ENCODE results near the gene PPARA. TPM values are rescaled to one million over a fixed set of nuclear protein-coding genes. Genes with fewer than 3 reads are reported as not detected.
A peak's percentile ranks its signal among the peaks of the same experiment; 100 is the strongest.

PPARA gene
- 29.1 TPM for total RNA-seq

GRCh38 chr22:46150034-46150654 lies at the start of gene PPARA:
TSS of gene PPARA (plus strand) at chr22:46150526. CDS start at chr22:46198384, 47,858 bp downstream.
- DNase-seq (ENCODE audit: low spot score), result peak; percentile 92

- no peak for DNase-seq (ENCODE audit: low spot score)
Observed at GRCh38 chr22:46102159-46102558, 48.2 kb upstream of the PPARA start.

GRCh38 chr22:46102752-46103151 lies 47.6 kb upstream of the PPARA start:
- no peak for DNase-seq (ENCODE audit: low spot score)

GRCh38 chr22:46103181-46103580 lies 47.1 kb upstream of the PPARA start:
- DNase-seq (ENCODE audit: low spot score), result no peak

- no peak for DNase-seq (ENCODE audit: low spot score)
Observed at GRCh38 chr22:46103664-46104063, 46.7 kb upstream of the PPARA start.

- no peak for DNase-seq (ENCODE audit: low spot score)
Observed at GRCh38 chr22:46104170-46104880, 46.0 kb upstream of the PPARA start.

- DNase-seq (ENCODE audit: low spot score), result no peak
Observed at GRCh38 chr22:46104881-46105493, 45.3 kb upstream of the PPARA start.

GRCh38 chr22:46105494-46106278 lies 44.6 kb upstream of the PPARA start:
- no peak for DNase-seq (ENCODE audit: low spot score)

- no peak for DNase-seq (ENCODE audit: low spot score)
Observed at GRCh38 chr22:46106279-46107022, 43.9 kb upstream of the PPARA start.

GRCh38 chr22:46107089-46107664 lies 43.1 kb upstream of the PPARA start:
- DNase-seq (ENCODE audit: low spot score), result no peak

- DNase-seq (ENCODE audit: low spot score), result no peak
Observed at GRCh38 chr22:46107753-46108563, 42.4 kb upstream of the PPARA start.

- no peak for DNase-seq (ENCODE audit: low spot score)
Observed at GRCh38 chr22:46108564-46109473, 41.5 kb upstream of the PPARA start.

- DNase-seq (ENCODE audit: low spot score), result no peak
Observed at GRCh38 chr22:46109474-46110003, 40.8 kb upstream of the PPARA start.

- no peak for DNase-seq (ENCODE audit: low spot score)
Observed at GRCh38 chr22:46110215-46110614, 40.1 kb upstream of the PPARA start.

- no peak for DNase-seq (ENCODE audit: low spot score)
Observed at GRCh38 chr22:46111645-46112306, 38.5 kb upstream of the PPARA start.

- no peak for DNase-seq (ENCODE audit: low spot score)
Observed at GRCh38 chr22:46112405-46112804, 37.9 kb upstream of the PPARA start.

GRCh38 chr22:46113110-46113909 lies 37.0 kb upstream of the PPARA start:
- DNase-seq (ENCODE audit: low spot score), result no peak

Data from ureter (tissue), 1 donor.